CD14-positive monocyte (primary cell): ENCODE data around the gene GBX1. TPM values are rescaled to one million over a fixed set of nuclear protein-coding genes. Genes with fewer than 3 reads are reported as not detected.

ENCODE experiments used
- DNase-seq, 3 donors: peaks; one replicate each; pipeline ENCODE4 v3.0.0-alpha.2; 2011 to 2022
- H2AFZ ChIP-seq: 2 replicates; pipeline ENCODE4 v1.6.0; 2012; ENCODE audit warnings: mild to moderate bottlenecking, low read depth, low read length, inconsistent platforms; ENCODE audit not compliant: insufficient read depth, poor library complexity, severe bottlenecking
- H3K27ac ChIP-seq, 2 donors: 1 replicate in 1 of 2; 2 replicates in 1 of 2; pipeline ENCODE4 v1.5.1; 2012 to 2013; ENCODE audit warnings: low read length in 2 of 2, control low read depth in 1 of 2, inconsistent platforms in 1 of 2, low read depth in 1 of 2, mild to moderate bottlenecking in 1 of 2
- H3K27me3 ChIP-seq, 2 donors: one replicate each; pipeline versions ENCODE4 v1.6.0 to v1.6.1; 2011 to 2013; ENCODE audit warnings: low read length in 2 of 2; ENCODE audit not compliant: control insufficient read depth in 2 of 2, insufficient read depth in 2 of 2
- H3K36me3 ChIP-seq, 2 donors: replicated peaks in 1 of 2; 1 replicate in 1 of 2; 2 replicates in 1 of 2; pipeline versions ENCODE4 v1.5.1 to v1.6.1; 2012 to 2013; ENCODE audit warnings: low read length in 2 of 2, control low read depth in 1 of 2, inconsistent platforms in 1 of 2, mild to moderate bottlenecking in 1 of 2; ENCODE audit not compliant: insufficient read depth in 2 of 2, control insufficient read depth in 1 of 2
- H3K4me1 ChIP-seq, 2 donors: 1 replicate in 1 of 2; 2 replicates in 1 of 2; pipeline versions ENCODE4 v1.5.1 to v1.6.1; 2012 to 2013; ENCODE audit warnings: low read length in 2 of 2, control low read depth in 1 of 2, inconsistent platforms in 1 of 2, mild to moderate bottlenecking in 1 of 2, moderate library complexity in 1 of 2; ENCODE audit not compliant: insufficient read depth in 2 of 2, control insufficient read depth in 1 of 2
- H3K4me2 ChIP-seq: replicated peaks from 2 replicates; pipeline ENCODE3; 2012; ENCODE audit warnings: low read length, moderate library complexity, mild to moderate bottlenecking; ENCODE audit not compliant: poor library complexity, severe bottlenecking; ENCODE audit errors: extremely low read depth
- H3K4me3 ChIP-seq, 3 experiments: fragments of 200-600 bp in 1 of 3; sonication (generic) in 1 of 3; replicated peaks in 1 of 3; 1 replicate in 2 of 3; 2 replicates in 1 of 3; pipeline ENCODE4 v1.5.1; 2011 to 2013; ENCODE audit warnings: low read length in 3 of 3, mild to moderate bottlenecking in 3 of 3, control low read depth in 2 of 3, low read depth in 2 of 3, inconsistent platforms in 1 of 3, moderate library complexity in 1 of 3
- H3K79me2 ChIP-seq: 2 replicates; pipeline ENCODE4 v1.6.0; 2012; ENCODE audit warnings: mild to moderate bottlenecking, control low read depth, inconsistent platforms, low read length, moderate library complexity; ENCODE audit not compliant: insufficient read depth
- H3K9ac ChIP-seq: 2 replicates; pipeline ENCODE4 v1.6.0; 2017; ENCODE audit warnings: low read length, mild to moderate bottlenecking; ENCODE audit not compliant: insufficient read depth, poor library complexity, severe bottlenecking
- H3K9me3 ChIP-seq, 2 donors: replicated peaks in 1 of 2; 1 replicate in 1 of 2; 2 replicates in 1 of 2; pipeline versions ENCODE4 v1.5.1 to v1.6.1; 2012 to 2013; ENCODE audit warnings: low read length in 2 of 2, control low read depth in 1 of 2; ENCODE audit not compliant: control insufficient read depth in 1 of 2, insufficient read depth in 1 of 2
- H4K20me1 ChIP-seq: 2 replicates; pipeline ENCODE4 v1.6.0; 2012; ENCODE audit warnings: mild to moderate bottlenecking, low read length, control low read depth, moderate library complexity; ENCODE audit not compliant: insufficient read depth
- H3K27ac Mint-ChIP-seq, 7 donors: one replicate each; pipeline ENCODE4 v1.8.0; 2020; ENCODE audit warnings: mild to moderate bottlenecking in 7 of 7, mixed read lengths in 7 of 7, moderate library complexity in 6 of 7, inconsistent platforms in 2 of 7
- H3K27me3 Mint-ChIP-seq, 3 donors: one replicate each; pipeline ENCODE4 v1.8.0; 2021 to 2022; ENCODE audit warnings: low read depth in 3 of 3, mild to moderate bottlenecking in 3 of 3, mixed read lengths in 3 of 3, moderate library complexity in 3 of 3, inconsistent platforms in 1 of 3
- H3K36me3 Mint-ChIP-seq, 2 donors: one replicate each; pipeline ENCODE4 v1.8.0; 2020; ENCODE audit warnings: mixed read lengths in 2 of 2, inconsistent platforms in 1 of 2, mild to moderate bottlenecking in 1 of 2
- H3K4me1 Mint-ChIP-seq: one replicate; pipeline ENCODE4 v1.8.0; 2020; ENCODE audit warnings: mild to moderate bottlenecking, mixed read lengths
- H3K4me3 Mint-ChIP-seq, 2 donors: one replicate each; pipeline ENCODE4 v1.8.0; 2020; ENCODE audit warnings: mild to moderate bottlenecking in 2 of 2, mixed read lengths in 2 of 2, moderate library complexity in 1 of 2
- H3K9me3 Mint-ChIP-seq, 7 donors: one replicate each; pipeline ENCODE4 v1.8.0; 2020 to 2022; ENCODE audit warnings: mixed read lengths in 7 of 7, mild to moderate bottlenecking in 6 of 7, moderate library complexity in 6 of 7, inconsistent platforms in 2 of 7
- WGBS: methylation state at CpG from one replicate; pipeline ENCODE4 v1.1.5; 2013; ENCODE audit warnings: missing lambda C conversion rate; ENCODE audit not compliant: insufficient coverage; 5-methylcytosine and 5-hydroxymethylcytosine counted together
- intact Hi-C, 2 donors: fragments of 100-400 bp; cut with micrococcal nuclease; formaldehyde crosslinking; loops; one replicate each; pipeline versions ENCODE4 v1.15.0 to v1.15.1; 2023
- polyA minus RNA-seq: library from RNA; depleted of rRNA, polyadenylated mRNA; stranded (reverse); fragments of >200 nt; gene quantifications from 2 replicates; pipeline ENCODE4 v1.2.3, GENCODE V29; 2012
- polyA plus RNA-seq, 3 donors: library from polyadenylated mRNA; depleted of rRNA in 1 of 3; unstranded in 2 of 3; stranded (reverse) in 1 of 3; fragments of 300-500 nt in 2 of 3; fragments of >200 nt in 1 of 3; fragmentation: Illumina TruSeq in 2 of 3; gene quantifications; 1 replicate in 2 of 3; 2 replicates in 1 of 3; pipeline ENCODE4 v1.2.3, GENCODE V29; 2012 to 2021
- total RNA-seq, 12 experiments: library from RNA in 1 of 12; stranded (reverse) in 1 of 12; fragments of 120-200 nt in 1 of 12; gene quantifications; one replicate each; pipeline ENCODE4 v1.2.4 and lab custom pipeline; 2013 to 2026; ENCODE audit warnings: mixed read lengths in 6 of 12, inconsistent platforms in 1 of 12
- TF ChIP-seq, protein P1 (sequence below): fragments of 200-600 bp; IDR thresholded peaks from one replicate; pipeline ENCODE4 v1.8.0; 2022; ENCODE audit warnings: antibody characterized with exemption, mild to moderate bottlenecking

The GBX1 gene
- total RNA-seq (2013) = not detected
- polyA plus RNA-seq (not detected), polyA minus RNA-seq (not detected in 2 replicates), total RNA-seq (lab: John Stamatoyannopoulos, UW) (0 to 1.0 (median 0.07) reads per million in 11 experiments)

- Histone ChIP-seq H3K79me2 (no peaks in the 10 kb centered on the region), H3K9ac (no peak within 1 kb of the TSS), H2AFZ (peak within 1 kb of the TSS; percentile 56), H3K27ac (no peak within 1 kb of the TSS), H3K9me3 (peaks cover 0 to 16% of the 10 kb centered on the region in 2 donors), H3K4me1 (peaks cover 7 to 21% of the 10 kb centered on the region in 2 donors), H4K20me1 (no peaks in the 10 kb centered on the region), H3K4me3 (peak within 1 kb of the TSS in 2 of 3 experiments; percentile 21 to 68), H3K27me3 (peaks cover 56 to 83% of the 10 kb centered on the region in 2 donors), H3K4me2 (peak within 1 kb of the TSS; percentile 81), H3K36me3 (no peaks in the 10 kb centered on the region)
- Mint-ChIP-seq H3K27ac (no peak within 1 kb of the TSS), H3K4me1 (peaks cover 10% of the 10 kb centered on the region), H3K36me3 (peaks cover 3 to 7% of the 10 kb centered on the region in 2 donors), H3K9me3 (peaks cover 0 to 18% (median 4%) of the 10 kb centered on the region in 7 donors), H3K27me3 (peaks cover 38 to 48% (median 41%) of the 10 kb centered on the region in 3 donors), H3K4me3 (peak within 1 kb of the TSS; percentile 65 to 85)
- intact Hi-C loops = loop anchor here in 1 of 2 donors (10.0 kb wide), 1 partner anchor 137 kb away; no protein-coding TSS in a partner anchor
- TF ChIP-seq, protein P1, sequence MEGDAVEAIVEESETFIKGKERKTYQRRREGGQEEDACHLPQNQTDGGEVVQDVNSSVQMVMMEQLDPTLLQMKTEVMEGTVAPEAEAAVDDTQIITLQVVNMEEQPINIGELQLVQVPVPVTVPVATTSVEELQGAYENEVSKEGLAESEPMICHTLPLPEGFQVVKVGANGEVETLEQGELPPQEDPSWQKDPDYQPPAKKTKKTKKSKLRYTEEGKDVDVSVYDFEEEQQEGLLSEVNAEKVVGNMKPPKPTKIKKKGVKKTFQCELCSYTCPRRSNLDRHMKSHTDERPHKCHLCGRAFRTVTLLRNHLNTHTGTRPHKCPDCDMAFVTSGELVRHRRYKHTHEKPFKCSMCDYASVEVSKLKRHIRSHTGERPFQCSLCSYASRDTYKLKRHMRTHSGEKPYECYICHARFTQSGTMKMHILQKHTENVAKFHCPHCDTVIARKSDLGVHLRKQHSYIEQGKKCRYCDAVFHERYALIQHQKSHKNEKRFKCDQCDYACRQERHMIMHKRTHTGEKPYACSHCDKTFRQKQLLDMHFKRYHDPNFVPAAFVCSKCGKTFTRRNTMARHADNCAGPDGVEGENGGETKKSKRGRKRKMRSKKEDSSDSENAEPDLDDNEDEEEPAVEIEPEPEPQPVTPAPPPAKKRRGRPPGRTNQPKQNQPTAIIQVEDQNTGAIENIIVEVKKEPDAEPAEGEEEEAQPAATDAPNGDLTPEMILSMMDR = no peak
- under 1% methylated on average over 76 of the region's 101 CpGs for WGBS
- peak in 2 of 3 donors; percentile 15 to 19 for DNase-seq
These were observed at the start of gene GBX1 for GRCh38 chr7:151167197-151167961. GBX1 (minus strand) TSS chr7:151167694; CDS start chr7:151167548, 146 bp downstream.

DNA sequence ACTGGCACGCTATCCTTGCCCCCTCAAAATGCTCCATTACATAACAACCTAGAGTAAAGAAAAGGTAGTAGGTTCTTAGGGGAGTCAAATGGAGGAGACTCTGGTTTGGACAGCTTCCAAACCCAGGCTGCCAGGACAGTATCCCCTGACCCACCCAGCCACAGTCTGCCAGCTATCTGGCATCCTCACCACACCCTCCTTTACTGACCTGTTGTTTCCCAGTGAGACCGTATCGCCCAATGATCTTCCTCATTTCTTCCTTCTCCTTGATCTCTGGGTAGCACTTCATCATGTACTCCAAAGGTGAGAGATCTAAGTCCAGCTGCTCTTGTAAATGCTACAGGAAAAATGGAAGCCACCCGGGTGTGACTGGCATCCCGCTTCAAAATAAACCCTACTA, 47.9 kb upstream of the GBX1 start:
- intact Hi-C loops = no loop called here
- Histone ChIP-seq H3K27me3 (no peaks in the 10 kb centered on the region), H3K27ac (no peak overlapping the region), H3K9me3 (no peaks in the 10 kb centered on the region), H2AFZ (no peak overlapping the region), H3K4me1 (no peaks in the 10 kb centered on the region), H3K36me3 (peaks cover 66 to 85% of the 10 kb centered on the region in 2 donors), H3K4me2 (no peak overlapping the region), H3K4me3 (no peak overlapping the region), H3K9ac (no peak overlapping the region), H3K79me2 (no peaks in the 10 kb centered on the region), H4K20me1 (no peaks in the 10 kb centered on the region)
- 100% methylated on average over 2 of the region's 5 CpGs for WGBS
- no peak overlapping the region for H3K4me3 Mint-ChIP-seq
- peaks cover 0 to 3% (median 0%) of the 10 kb centered on the region in 3 donors for H3K27me3 Mint-ChIP-seq
- no peaks in the 10 kb centered on the region for H3K4me1 Mint-ChIP-seq
- H3K27ac Mint-ChIP-seq = no peak overlapping the region
- H3K9me3 Mint-ChIP-seq = peaks cover 0 to 1% (median 0%) of the 10 kb centered on the region in 7 donors
- H3K36me3 Mint-ChIP-seq = peaks cover 80 to 87% of the 10 kb centered on the region in 2 donors
- DNase-seq = no peak
- TF ChIP-seq, protein P1 = no peak
